Endothelial cell of umbilical vein (primary cell): ENCODE measurements around the gene NTS. TPM values are rescaled to one million over a fixed set of nuclear protein-coding genes. Genes with fewer than 3 reads are reported as not detected.

ENCODE experiments used
- BruUV-seq: library from RNA; stranded (reverse); fragments of 400-500 nt; replicated peaks from 2 replicates; lab custom pipeline; 2021; lab: Mats Ljungman, UMichigan
- CTCF ChIA-PET: fragments of 300-600, 350-600 bp; sonication (Branson Sonifier 250); formaldehyde crosslinking; loops from one replicate; lab custom pipeline; 2021; ENCODE audit warnings: antibody characterized with exemption, inconsistent platforms; lab: Charles Lee
- POLR2A ChIA-PET: fragments of 300-600, 350-600 bp; sonication (Branson Sonifier 250); formaldehyde crosslinking; loops from one replicate; lab custom pipeline; 2021; ENCODE audit warnings: antibody characterized with exemption, inconsistent platforms; lab: Charles Lee
- DNase-seq: peaks from one replicate; pipeline ENCODE4 v3.0.0-alpha.2; 2011; ENCODE audit warnings: low read depth, low spot score
- FAIRE-seq: peaks from 2 replicates; lab custom pipeline; 2011; peaks lifted over from hg19 to GRCh38; lab: Jason Lieb, UNC
- H2AFZ ChIP-seq: 2 replicates; pipeline ENCODE4 v1.6.0; 2012; ENCODE audit warnings: low read depth, low read length, control low read depth, inconsistent platforms
- H3K27ac ChIP-seq: 2 replicates; pipeline ENCODE4 v1.5.1; 2011; ENCODE audit warnings: low read depth, mild to moderate bottlenecking, control low read depth, low read length, moderate library complexity; ENCODE audit not compliant: insufficient read depth
- H3K27me3 ChIP-seq, 2 experiments: 2 replicates each; pipeline versions ENCODE4 v1.6.0 to v1.6.1; 2011; ENCODE audit warnings: low read length in 2 of 2, mixed read lengths in 1 of 2; ENCODE audit not compliant: control insufficient read depth in 2 of 2, insufficient read depth in 2 of 2
- H3K36me3 ChIP-seq, 2 experiments: 2 replicates in 1 of 2; 3 replicates in 1 of 2; pipeline ENCODE4 v1.5.1; 2011; ENCODE audit warnings: low read length in 2 of 2, mild to moderate bottlenecking in 1 of 2, moderate library complexity in 1 of 2; ENCODE audit not compliant: control insufficient read depth in 2 of 2, insufficient read depth in 2 of 2; ENCODE audit errors: extremely low read depth in 1 of 2
- H3K4me1 ChIP-seq: 3 replicates; pipeline ENCODE4 v1.5.1; 2011; ENCODE audit warnings: mild to moderate bottlenecking, low read length; ENCODE audit not compliant: control insufficient read depth, insufficient read depth; ENCODE audit errors: extremely low read depth
- H3K4me2 ChIP-seq: 2 replicates; pipeline ENCODE4 v1.6.1; 2011; ENCODE audit warnings: low read length, control low read depth, mixed read lengths; ENCODE audit not compliant: insufficient read depth
- H3K4me3 ChIP-seq, 3 experiments: fragments of 200-600 bp in 1 of 3; sonication (generic), shearing (Covaris generic) in 1 of 3; replicated peaks in 1 of 3; 2 replicates each; pipeline ENCODE4 v1.5.1; 2011 to 2016; ENCODE audit warnings: control low read depth in 3 of 3, low read length in 3 of 3, mild to moderate bottlenecking in 2 of 3, inconsistent platforms in 1 of 3, low read depth in 1 of 3, moderate library complexity in 1 of 3; ENCODE audit not compliant: insufficient read depth in 1 of 3
- H3K79me2 ChIP-seq: 2 replicates; pipeline ENCODE4 v1.6.0; 2012; ENCODE audit warnings: low read length, inconsistent platforms; ENCODE audit not compliant: control insufficient read depth, insufficient read depth
- H3K9ac ChIP-seq: replicated peaks from 2 replicates; pipeline ENCODE3; 2011; ENCODE audit warnings: low read length, control low read depth; ENCODE audit not compliant: insufficient read depth; ENCODE audit errors: extremely low read depth
- H3K9me1 ChIP-seq: replicated peaks from 3 replicates; pipeline ENCODE4 v1.6.0; 2011; ENCODE audit warnings: mild to moderate bottlenecking, low read length; ENCODE audit not compliant: control insufficient read depth, insufficient read depth; ENCODE audit errors: extremely low read depth
- H3K9me3 ChIP-seq: replicated peaks from 2 replicates; pipeline ENCODE4 v1.5.1; 2012; ENCODE audit warnings: low read length, inconsistent platforms; ENCODE audit not compliant: control insufficient read depth, insufficient read depth
- H4K20me1 ChIP-seq: replicated peaks from 2 replicates; pipeline ENCODE3; 2011; ENCODE audit warnings: mild to moderate bottlenecking, low read length; ENCODE audit not compliant: control insufficient read depth, insufficient read depth; ENCODE audit errors: extremely low read depth
- CTCF ChIP-seq, 2 donors: IDR thresholded peaks; 1 replicate in 1 of 2; 2 replicates in 1 of 2; pipeline ENCODE4 v1.5.1; 2011; ENCODE audit warnings: low read length in 2 of 2, mild to moderate bottlenecking in 2 of 2, moderate library complexity in 2 of 2, control low read depth in 1 of 2, inconsistent platforms in 1 of 2, low read depth in 1 of 2; ENCODE audit not compliant: insufficient read depth in 1 of 2; ENCODE audit errors: extremely low read depth in 1 of 2
- EZH2 ChIP-seq: IDR thresholded peaks from 2 replicates; pipeline ENCODE4 v1.6.1; 2012; ENCODE audit warnings: borderline replicate concordance, low read depth, mild to moderate bottlenecking, moderate library complexity, low read length, inconsistent platforms; ENCODE audit not compliant: severe bottlenecking
- FOS ChIP-seq: IDR thresholded peaks from 2 replicates; pipeline ENCODE4 v1.6.1; 2011; ENCODE audit warnings: mild to moderate bottlenecking, low read length, moderate library complexity, borderline replicate concordance; ENCODE audit not compliant: insufficient read depth
- GATA2 ChIP-seq: IDR thresholded peaks from 2 replicates; pipeline ENCODE4 v1.7.0; 2011; ENCODE audit warnings: low read depth, mild to moderate bottlenecking, moderate library complexity, mixed read lengths, low read length; ENCODE audit not compliant: insufficient read length, insufficient read depth
- JUN ChIP-seq: IDR thresholded peaks from 2 replicates; pipeline ENCODE4 v1.6.1; 2011; ENCODE audit warnings: borderline replicate concordance, low read depth; ENCODE audit not compliant: insufficient read length, insufficient read depth
- MAX ChIP-seq: IDR thresholded peaks from 2 replicates; pipeline ENCODE4 v1.6.1; 2011; ENCODE audit not compliant: insufficient read depth, insufficient read length
- MYC ChIP-seq: IDR thresholded peaks from one replicate; pipeline ENCODE4 v1.6.1; 2011; ENCODE audit warnings: mild to moderate bottlenecking, low read depth, low read length
- POLR2A ChIP-seq: IDR thresholded peaks from 2 replicates; pipeline ENCODE4 v1.6.1; 2012; ENCODE audit warnings: low read depth, mild to moderate bottlenecking, control low read depth, low read length
- POLR2AphosphoS5 ChIP-seq: IDR thresholded peaks from 2 replicates; pipeline ENCODE4 v1.6.1; 2012; ENCODE audit warnings: low read depth, mild to moderate bottlenecking, control low read depth, low read length, moderate library complexity; ENCODE audit not compliant: insufficient read depth
- dilution Hi-C: fragments of 300-500 bp; cut with MboI; formaldehyde crosslinking; loops from one replicate; pipeline ENCODE4 v1.15.0; 2019; ENCODE audit warnings: low sequenced_read_pairs; ENCODE audit not compliant: extremely low pct_ligation_motif_present
- intact Hi-C: fragments of 100-400 bp; cut with micrococcal nuclease; formaldehyde crosslinking; loops from one replicate; pipeline ENCODE4 v1.10.0; 2022
- polyA plus RNA-seq, 4 experiments: library from polyadenylated mRNA; depleted of rRNA in 3 of 4; stranded (reverse) in 3 of 4; unstranded in 1 of 4; fragments of >200 nt; gene quantifications; 2 replicates each; pipeline versions ENCODE4 v1.2.1 to v1.2.3, GENCODE V29; 2011 to 2012; ENCODE audit warnings: missing spikeins in 1 of 4
- total RNA-seq: library from RNA; stranded (reverse); gene quantifications from 2 replicates; pipeline ENCODE4 v1.2.3, GENCODE V29; 2021

NTS gene
- total and polyA plus RNA-seq, 2 donors (not counting 3 experiments of a cell fraction or from before 2014, with no cell fraction given), result not detected

- H3K79me2 ChIP-seq, result no peaks in the 10 kb centered on the region
- no peaks in the 10 kb centered on the region for H3K9me1 ChIP-seq
- H3K9ac ChIP-seq, result no peak overlapping the region
- no peaks in the 10 kb centered on the region for H3K4me1 ChIP-seq
- no peak overlapping the region for H3K4me2 ChIP-seq
- TF ChIP-seq FOS (no peak), MYC (no peak), JUN (no peak), POLR2AphosphoS5 (no peak), EZH2 (no peak), CTCF (IDR thresholded peaks at IDR 0.05; ENCODE audit: extremely low read depth in 1 of 2, insufficient read depth in 1 of 2, low read depth in 1 of 2, low read length in 2 of 2) (no peak), GATA2 (no peak), POLR2A (no peak), MAX (no peak)
- dilution Hi-C loops, result no loop called here
- BruUV-seq, result no TSS peak
- H3K36me3 ChIP-seq, result no peaks in the 10 kb centered on the region
- FAIRE-seq (no peak), DNase-seq (no peak)
- no peak overlapping the region for H3K27ac ChIP-seq
- no peak overlapping the region for H3K4me3 ChIP-seq
- H2AFZ ChIP-seq, result no peak overlapping the region
- CTCF ChIA-PET, result interaction anchor here (1.3 to 9.3 kb wide), 9 partner anchors 11 to 711 kb away, joined by 3 to 437 read pairs (median 23); no protein-coding TSS in a partner anchor
- H3K27me3 ChIP-seq, result no peaks in the 10 kb centered on the region
- POLR2A ChIA-PET, result no interaction called here
- intact Hi-C loops, result loop anchor here (2.0 kb wide), 1 partner anchor 55 kb away; no protein-coding TSS in a partner anchor
- no peaks in the 10 kb centered on the region for H4K20me1 ChIP-seq
- no peaks in the 10 kb centered on the region for H3K9me3 ChIP-seq
These were observed 8.2 kb upstream of the NTS start for GRCh38 chr12:85865890-85866289.
